Body of pancreas (tissue), 4 donors: ENCODE measurements around the gene NFILZ. TPM values are rescaled to one million over a fixed set of nuclear protein-coding genes. Genes with fewer than 3 reads are reported as not detected.
"Not testable (repeated sequence)": the region's sequence is repeated elsewhere in the genome, so short reads cannot be mapped to it uniquely, and the experiment has no call there.

Experiments
- ATAC-seq: fragments of 150-250 bp; one replicate; pipeline ENCODE4 v1.9.1; 2016
- DNase-seq, 4 donors: peaks; one replicate each; pipeline ENCODE4 v3.0.0-alpha.2; 2019
- H3K27ac ChIP-seq, 4 donors: fragments of 200-600 bp; sonication (generic); 1 replicate in 3 of 4; 2 replicates in 1 of 4; pipeline versions ENCODE4 v1.5.1 to v1.6.1; 2016 to 2019; ENCODE audit warnings: mild to moderate bottlenecking in 1 of 4, mixed read lengths in 1 of 4, moderate library complexity in 1 of 4
- H3K27me3 ChIP-seq, 2 donors: fragments of 200-600 bp; sonication (generic); one replicate each; pipeline ENCODE4 v1.6.0; 2016; ENCODE audit warnings: mild to moderate bottlenecking in 1 of 2
- H3K36me3 ChIP-seq, 2 donors: fragments of 200-600 bp; sonication (generic); replicated peaks in 1 of 2; 2 replicates each; pipeline ENCODE4 v1.5.1; 2016; ENCODE audit warnings: low read depth in 2 of 2; ENCODE audit not compliant: insufficient read depth in 1 of 2
- H3K4me1 ChIP-seq: fragments of 200-600 bp; sonication (generic); one replicate; pipeline ENCODE4 v1.6.0; 2016
- H3K4me3 ChIP-seq, 2 donors: fragments of 200-600 bp; sonication (generic); 1 replicate in 1 of 2; 2 replicates in 1 of 2; pipeline ENCODE4 v1.5.1; 2016 to 2019
- H3K9me3 ChIP-seq, 3 donors: fragments of 200-600 bp; sonication (generic); 1 replicate in 2 of 3; 2 replicates in 1 of 3; pipeline ENCODE4 v1.5.1; 2016
- CTCF ChIP-seq, 7 experiments: fragments of 450-650 bp in 4 of 7; fragments of 200-600 bp in 3 of 7; sonication (generic) in 3 of 7; IDR thresholded peaks; one replicate each; pipeline ENCODE4 v1.5.1; 2016 to 2019; ENCODE audit warnings: antibody characterized with exemption in 7 of 7
- POLR2A ChIP-seq, 3 donors: fragments of 450-650 bp; IDR thresholded peaks; one replicate each; pipeline ENCODE4 v1.6.1; 2016; ENCODE audit warnings: antibody characterized with exemption in 3 of 3, mild to moderate bottlenecking in 2 of 3
- WGBS, 2 donors: methylation state at CpG; one replicate each; pipeline ENCODE4 v1.1.5; 2017; 5-methylcytosine and 5-hydroxymethylcytosine counted together
- intact Hi-C: fragments of 100-400 bp; cut with DNase I; formaldehyde crosslinking; loops from one replicate; pipeline ENCODE4 v1.15.1; 2023
- total RNA-seq, 2 donors: library from RNA; depleted of rRNA; stranded (reverse); fragments of >200 nt; gene quantifications; one replicate each; pipeline ENCODE4 v1.1.0, GENCODE V29; 2016

Gene NFILZ
- total RNA-seq, 2 donors from 2014 or later, result not detected

- Histone ChIP-seq H3K27ac (no peak overlapping the region), H3K4me1 (peaks cover 6% of the 10 kb centered on the region), H3K27me3 (no peaks in the 10 kb centered on the region), H3K4me3 (no peak overlapping the region), H3K9me3 (no peaks in the 10 kb centered on the region), H3K36me3 (no peaks in the 10 kb centered on the region)
- TF ChIP-seq POLR2A (IDR thresholded peaks at IDR 0.05) (no peak), CTCF (IDR thresholded peaks at IDR 0.05) (no peak)
- intact Hi-C loops, result no loop called here
- 29 to 46% methylated on average over 6 of the region's 6 CpGs for WGBS, 2 donors
- no peak for DNase-seq
- no peak for ATAC-seq
Measured at GRCh38 chr19:8615024-8615423, 15.4 kb upstream of the NFILZ start.

- WGBS, 2 donors, result 25 to 31% methylated on average over 17 to 23 of the region's 23 CpGs
- H3K36me3 ChIP-seq, result no peaks in the 10 kb centered on the region
- peak; percentile 45 for ATAC-seq
- peaks cover 6% of the 10 kb centered on the region for H3K4me1 ChIP-seq
- no peaks in the 10 kb centered on the region for H3K27me3 ChIP-seq
- no peaks in the 10 kb centered on the region for H3K9me3 ChIP-seq
- DNase-seq, result peak; percentile 29 to 60 (median 55)
- no peak overlapping the region for H3K27ac ChIP-seq
- intact Hi-C loops, result no loop called here
- no peak overlapping the region for H3K4me3 ChIP-seq
- TF ChIP-seq CTCF (IDR thresholded peaks at IDR 0.05) (peak; percentile 33 to 89 (median 71)), POLR2A (IDR thresholded peaks at IDR 0.05) (no peak)
Measured at GRCh38 chr19:8615813-8616596, 14.4 kb upstream of the NFILZ start.

- intact Hi-C loops, result no loop called here
- Histone ChIP-seq H3K27ac (no peak overlapping the region), H3K9me3 (no peaks in the 10 kb centered on the region), H3K27me3 (no peaks in the 10 kb centered on the region), H3K4me1 (peaks cover 4% of the 10 kb centered on the region), H3K4me3 (no peak overlapping the region), H3K36me3 (no peaks in the 10 kb centered on the region)
- no peak for DNase-seq
- ATAC-seq, result no peak
- no peak for TF ChIP-seq POLR2A (IDR thresholded peaks at IDR 0.05)
- no peak for TF ChIP-seq CTCF (IDR thresholded peaks at IDR 0.05)
- 55 to 64% methylated on average over 6 of the region's 6 CpGs for WGBS, 2 donors
Measured at GRCh38 chr19:8616861-8617260, 13.6 kb upstream of the NFILZ start.

- H3K36me3 ChIP-seq, H3K27ac ChIP-seq, H3K9me3 ChIP-seq, H3K4me3 ChIP-seq, H3K4me1 ChIP-seq, intact Hi-C loops, H3K27me3 ChIP-seq, DNase-seq, ATAC-seq: not testable (repeated sequence)
- WGBS, 2 donors, result 58 to 75% methylated on average over 11 to 15 of the region's 15 CpGs
Measured at GRCh38 chr19:8617325-8617724, 13.1 kb upstream of the NFILZ start.

- 62 to 69% methylated on average over 4 of the region's 4 CpGs for WGBS, 2 donors
- H3K36me3 ChIP-seq, result no peaks in the 10 kb centered on the region
- TF ChIP-seq CTCF (IDR thresholded peaks at IDR 0.05) (no peak), POLR2A (IDR thresholded peaks at IDR 0.05) (no peak)
- intact Hi-C loops, result no loop called here
- ATAC-seq (no peak), DNase-seq (no peak)
- H3K4me1 ChIP-seq, result no peaks in the 10 kb centered on the region
- no peaks in the 10 kb centered on the region for H3K27me3 ChIP-seq
- no peaks in the 10 kb centered on the region for H3K9me3 ChIP-seq
- no peak overlapping the region for H3K27ac ChIP-seq
- H3K4me3 ChIP-seq, result no peak overlapping the region
Measured at GRCh38 chr19:8617984-8618383, 12.4 kb upstream of the NFILZ start.
